HG03108 (cell line): Measurements from ENCODE around the gene TNP2.

ENCODE experiments used
- ATAC-seq: cut with Tn5 transposase; IDR thresholded peaks from one replicate; pipeline ENCODE4 v1.9.1; 2021; ENCODE audit warnings: moderate library complexity; ENCODE audit not compliant: unreplicated experiment

The TNP2 gene

DNA sequence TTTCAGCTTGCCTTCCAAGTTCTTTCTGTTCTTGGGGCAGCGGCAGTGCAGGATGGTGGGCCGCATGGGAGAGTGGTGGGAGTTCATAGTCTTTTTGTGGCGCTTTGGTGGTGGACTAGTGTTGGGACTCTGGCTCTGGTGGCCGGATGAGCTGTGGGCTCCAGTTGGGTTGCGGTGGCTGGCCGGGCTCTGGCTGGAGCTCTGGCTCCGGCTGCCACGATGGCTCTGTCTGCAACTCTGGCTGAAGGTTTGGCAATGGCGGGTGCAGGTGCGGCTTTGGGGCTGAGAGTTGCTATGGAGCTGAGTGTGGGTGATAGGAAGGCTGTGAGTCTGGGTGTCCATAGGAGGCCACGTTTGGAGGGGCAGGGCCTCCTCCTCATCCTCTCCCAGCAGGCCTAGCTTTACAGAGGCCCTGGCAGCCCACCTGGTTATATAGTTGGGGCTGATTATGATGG lies at the start of gene TNP2:
TNP2 (minus strand) TSS at position 405 of the 455 bp plus-strand sequence; CDS start at position 342, 63 bp downstream.
- ATAC-seq = no peak

DNA sequence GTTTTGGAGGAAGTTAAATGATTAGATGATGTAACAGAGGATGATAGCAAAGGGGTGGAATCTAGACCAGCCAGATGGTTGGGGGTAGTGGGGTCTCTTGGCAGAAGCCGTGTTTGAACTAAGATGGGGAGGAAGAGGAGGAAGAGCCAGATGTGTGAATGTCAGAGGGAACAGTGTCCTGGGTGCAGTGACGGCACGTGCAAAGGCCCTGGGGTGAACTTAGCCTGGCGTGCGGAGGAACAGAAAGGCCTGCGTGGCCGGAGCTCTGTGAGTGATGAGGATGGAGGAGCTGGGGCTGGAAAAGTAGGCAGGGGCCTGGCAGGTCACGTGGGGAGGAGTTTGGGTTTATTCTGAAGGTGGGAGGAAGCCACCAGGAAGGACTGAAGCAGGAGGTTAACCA lies 49.7 kb upstream of the TNP2 start:
- ATAC-seq = no peak

DNA sequence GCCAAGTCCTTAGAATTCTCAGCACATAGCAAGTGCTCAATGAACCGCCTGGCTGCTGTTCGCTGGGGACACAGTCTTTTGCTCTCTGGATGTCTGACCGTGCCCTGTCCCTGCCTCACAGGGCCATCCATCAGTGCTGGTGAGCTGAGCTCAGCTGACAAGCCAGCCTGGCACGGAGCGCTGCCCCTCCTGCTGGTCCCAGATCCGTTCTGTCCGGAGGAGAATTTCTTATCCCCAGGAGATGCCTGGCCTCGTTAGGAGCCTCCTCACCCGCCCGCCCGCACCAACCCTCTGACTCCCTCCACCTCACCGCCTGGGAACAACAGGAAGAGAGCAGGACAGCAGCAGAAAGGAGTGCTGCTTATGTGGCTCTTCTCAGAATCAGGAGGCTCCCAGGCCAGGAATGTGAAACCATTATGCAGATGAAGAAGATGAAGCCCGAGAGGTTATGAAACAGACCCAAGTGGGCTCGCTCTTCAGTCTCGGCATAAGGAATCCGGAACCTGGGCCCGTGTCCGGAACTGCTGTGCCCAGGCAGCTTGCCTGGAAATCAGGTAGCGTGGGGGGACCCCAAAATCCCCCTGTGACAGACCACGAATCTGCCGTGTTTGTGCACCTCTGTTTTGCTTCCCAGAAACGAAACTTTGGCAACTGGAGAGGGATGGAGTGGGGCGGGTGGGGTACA lies 47.3 kb upstream of the TNP2 start:
- no peak for ATAC-seq

DNA sequence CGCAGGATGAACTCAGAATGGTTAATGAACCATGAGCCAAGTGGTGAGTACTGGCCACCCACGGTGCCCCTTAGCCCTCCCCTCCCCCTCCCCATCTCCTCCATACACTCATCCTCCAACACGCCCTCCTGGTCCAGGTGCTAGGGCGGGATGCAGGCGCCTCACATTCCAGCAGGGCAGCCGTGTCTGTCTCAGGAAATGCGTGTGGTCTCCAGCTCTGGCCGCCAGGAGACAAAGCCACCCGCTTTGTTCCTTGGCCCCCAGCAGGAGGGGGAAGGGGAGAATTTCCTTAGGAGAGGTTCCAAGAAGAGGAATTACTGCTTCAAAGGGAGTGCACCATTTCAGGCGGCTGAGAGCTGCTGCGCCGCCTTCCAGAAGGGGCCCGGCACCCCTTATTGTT lies 46.4 kb upstream of the TNP2 start:
- no peak for ATAC-seq

DNA sequence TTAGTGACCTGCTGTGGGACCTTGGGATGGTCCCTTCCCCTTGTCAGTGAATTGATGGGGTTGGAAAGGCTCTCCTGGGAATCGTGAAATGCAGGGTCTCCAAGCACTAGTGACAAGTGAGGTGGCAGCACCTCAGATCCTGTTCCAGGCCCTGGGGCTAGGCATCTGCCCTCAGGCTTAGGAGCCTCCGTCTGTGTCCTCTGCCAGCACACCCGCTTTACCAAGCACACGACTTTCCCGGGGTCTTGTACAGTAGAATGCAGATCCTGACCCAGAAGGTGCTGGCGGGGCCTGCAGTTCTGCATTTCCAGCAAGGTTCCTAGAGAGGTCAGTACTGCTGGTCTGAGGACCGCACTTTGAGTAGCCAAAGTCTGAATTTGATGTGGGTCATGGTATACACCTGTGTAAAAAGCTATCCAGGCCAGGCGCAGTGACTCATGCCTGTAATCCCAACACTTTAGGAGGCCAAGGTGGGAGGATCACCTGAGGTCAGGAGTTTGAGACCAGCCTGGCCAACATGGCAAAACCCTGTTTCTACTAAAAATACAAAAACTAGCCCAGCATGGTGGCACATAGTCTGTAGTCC lies 45.3 kb upstream of the TNP2 start:
- ATAC-seq = no peak

DNA sequence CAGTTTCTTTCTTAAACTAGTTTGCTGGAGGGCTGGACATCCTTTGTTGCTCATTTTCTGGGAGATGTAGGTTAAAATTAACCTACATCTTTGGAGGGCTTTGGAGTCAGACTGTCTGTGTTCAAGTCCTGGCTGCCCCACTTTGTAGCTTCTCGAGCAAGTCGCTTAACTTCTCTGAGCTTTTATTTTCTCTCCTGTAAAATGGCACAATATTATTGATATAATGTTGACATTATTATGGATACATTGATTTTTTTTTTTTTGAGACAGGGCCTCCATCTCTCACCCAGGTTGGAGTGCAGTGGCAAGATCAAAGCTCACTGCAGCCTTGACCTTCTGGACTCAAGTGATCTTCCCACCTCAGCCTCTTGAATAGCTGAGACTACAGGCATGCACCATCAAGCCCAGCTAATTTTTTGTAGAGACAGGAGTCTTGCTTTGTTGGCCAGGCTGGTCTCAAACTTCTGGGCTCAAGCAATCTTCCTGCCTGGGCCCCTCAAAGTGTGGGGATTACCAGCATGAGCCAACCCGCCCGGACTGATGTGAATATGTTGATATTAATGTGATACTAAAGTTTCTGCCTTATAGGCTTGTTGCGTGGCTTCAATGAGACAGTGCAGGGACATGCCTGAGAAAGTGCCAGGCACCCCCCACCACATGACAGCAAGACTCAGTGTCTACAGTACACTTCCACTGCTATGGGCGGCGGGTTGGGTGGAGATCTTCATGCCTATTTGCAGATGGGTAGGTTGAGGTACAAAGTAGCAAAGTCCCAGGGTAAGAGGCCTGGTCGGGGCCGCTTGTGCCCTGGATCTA lies 44.6 kb upstream of the TNP2 start:
- no peak for ATAC-seq

DNA sequence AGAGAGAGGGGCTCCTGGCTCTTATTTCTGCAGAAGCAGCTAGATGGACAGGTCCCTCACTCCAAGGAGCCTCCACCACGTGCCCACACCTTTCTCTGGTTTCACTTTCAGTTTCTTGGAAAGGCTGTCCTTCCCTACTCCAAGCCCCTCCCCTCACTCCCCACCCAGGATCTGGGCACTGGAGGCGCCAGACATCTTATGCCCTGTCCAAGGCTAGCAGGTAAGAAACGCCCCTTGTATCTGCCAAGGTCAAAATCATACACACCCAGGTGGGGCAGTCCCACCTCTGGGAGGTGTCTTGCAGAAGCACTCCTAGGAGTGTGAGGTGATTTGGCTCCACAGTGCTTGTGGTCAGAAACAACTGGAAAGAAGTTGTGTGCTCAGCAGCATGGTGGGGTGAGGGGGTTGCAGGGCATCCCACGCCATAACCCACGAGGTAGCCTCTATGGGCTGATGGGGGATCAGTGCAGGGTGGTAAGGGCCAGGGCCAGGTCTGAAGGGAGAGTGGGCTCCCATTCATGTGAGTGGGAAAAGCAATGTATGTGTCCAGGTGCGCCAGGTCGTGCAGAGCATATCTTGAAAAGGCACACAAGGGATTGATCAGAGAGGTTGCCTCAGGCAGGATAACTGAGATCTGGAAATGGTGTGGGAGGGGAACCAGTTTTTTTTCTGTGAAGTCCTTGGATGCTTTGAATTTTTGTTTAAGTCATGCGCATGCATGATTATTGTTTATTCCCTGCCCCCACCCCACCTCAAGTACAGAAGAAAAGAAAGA lies 43.8 kb upstream of the TNP2 start:
- ATAC-seq = no peak

DNA sequence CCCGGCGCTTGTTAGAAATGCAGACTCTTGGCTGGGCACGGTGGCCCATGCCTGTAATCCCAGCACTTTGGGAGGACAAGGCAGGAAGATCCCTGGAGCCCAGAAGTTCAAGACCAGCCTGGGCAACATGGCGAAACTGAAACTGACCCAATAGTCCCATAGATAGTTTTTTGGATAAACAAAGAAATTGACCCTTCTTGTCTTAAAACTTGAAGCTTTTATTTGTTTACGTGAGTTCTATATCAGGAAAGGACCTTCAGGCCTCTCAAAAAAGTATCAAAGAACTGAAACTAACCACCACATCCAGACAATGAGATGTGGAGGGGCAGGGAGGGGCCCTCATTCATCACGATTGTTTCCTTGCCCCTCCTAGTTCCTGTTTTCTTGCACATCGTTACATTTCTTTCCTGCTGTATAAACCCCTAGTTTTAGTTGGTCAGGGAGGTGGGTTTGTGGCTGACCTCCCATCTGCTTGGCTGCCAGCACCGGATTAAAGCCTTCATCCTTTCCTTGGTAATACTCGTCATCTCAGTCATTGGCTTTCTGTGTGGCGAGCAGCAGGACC lies 42.0 kb upstream of the TNP2 start:
- peak; percentile 31 for ATAC-seq

DNA sequence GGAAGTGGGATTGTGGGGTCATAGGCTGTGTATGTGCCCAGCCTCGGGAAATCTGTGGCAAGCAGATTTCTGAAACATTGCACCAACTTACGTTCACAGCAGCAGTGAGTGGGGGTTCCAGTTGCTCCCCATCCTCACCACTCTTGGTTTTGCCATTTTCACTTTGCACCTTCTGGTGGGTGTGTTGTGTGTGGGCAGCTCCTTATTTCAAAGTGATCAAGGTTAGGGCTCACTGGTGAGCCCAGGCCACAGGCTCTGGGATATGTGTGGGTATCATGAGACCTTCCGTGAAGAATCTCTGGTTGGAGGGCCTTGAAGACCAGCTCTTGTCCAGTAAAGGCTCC lies 41.5 kb upstream of the TNP2 start:
- no peak for ATAC-seq

DNA sequence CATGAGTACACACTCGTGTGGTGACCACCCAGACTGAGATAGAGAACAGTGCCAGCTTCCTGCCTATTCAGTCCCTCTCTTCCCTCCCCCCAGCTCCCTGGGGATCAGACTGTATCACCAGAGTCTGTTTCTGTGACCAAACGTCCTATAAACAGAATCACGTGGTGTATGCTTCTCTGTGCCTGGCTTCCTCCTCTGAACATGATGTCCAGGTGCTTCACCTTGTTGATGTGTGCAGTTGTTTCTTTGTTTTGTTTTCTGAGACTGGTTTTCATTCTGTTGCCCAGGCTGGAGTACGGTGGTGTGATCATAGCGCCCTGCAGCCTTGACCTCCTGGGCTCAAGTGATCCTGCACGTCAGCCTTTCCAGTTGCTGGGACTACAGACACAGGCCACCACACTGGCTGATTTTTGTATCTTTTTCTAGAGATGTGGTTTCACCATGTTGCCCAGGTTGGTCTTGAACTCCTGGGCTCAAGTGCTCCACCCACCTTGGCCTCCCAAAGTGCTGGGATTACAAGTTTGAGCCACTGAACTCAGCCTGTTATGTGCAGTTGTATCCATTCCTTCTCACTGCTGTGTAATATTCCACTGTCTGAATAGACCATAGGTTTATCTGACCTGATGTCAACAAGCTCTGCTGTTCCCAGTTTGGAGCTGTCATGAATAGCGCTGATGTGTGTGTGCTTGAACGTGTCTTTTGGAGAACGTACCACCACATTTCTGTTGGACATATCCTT lies 40.9 kb upstream of the TNP2 start:
- ATAC-seq = peak; percentile 34

DNA sequence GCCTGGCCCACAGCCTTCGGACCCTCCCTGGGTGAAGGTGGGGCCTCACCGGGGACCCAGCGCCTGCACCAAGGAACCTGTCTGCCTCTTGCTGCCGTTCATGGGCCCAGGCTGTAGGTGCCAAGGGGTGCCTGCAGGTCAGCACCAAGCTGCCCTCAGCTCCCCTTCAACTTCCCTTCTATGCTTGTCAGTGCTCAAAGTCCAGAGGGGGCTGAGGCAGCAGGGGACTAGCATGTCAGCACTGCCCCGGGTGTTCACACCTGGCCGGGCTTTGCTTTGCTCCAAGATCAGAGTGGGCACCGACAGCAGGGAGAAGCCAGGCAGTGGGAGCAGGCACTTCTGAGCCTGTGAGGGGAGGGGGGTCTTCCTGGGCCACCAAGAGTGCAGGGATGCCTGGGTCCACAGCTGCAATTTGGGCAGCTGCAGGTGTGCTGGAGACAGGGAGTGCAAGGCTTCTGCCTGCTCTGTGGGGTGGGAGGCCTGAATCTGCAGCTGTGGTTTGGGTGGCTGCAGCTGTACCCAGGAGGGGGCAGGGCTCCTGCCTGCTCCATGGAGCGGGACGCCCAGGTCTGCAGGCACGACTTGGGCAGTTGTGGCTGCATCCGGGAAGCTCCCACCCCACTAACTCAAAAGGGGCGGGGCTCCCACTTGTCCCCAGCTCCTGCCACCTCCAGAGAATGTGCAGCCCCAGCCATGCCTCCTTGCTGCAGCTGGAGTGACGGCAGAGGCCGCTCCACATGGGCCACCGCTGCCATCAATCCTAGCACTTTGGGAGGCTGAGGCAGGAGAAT lies 39.6 kb upstream of the TNP2 start:
- peak; percentile 28 for ATAC-seq

DNA sequence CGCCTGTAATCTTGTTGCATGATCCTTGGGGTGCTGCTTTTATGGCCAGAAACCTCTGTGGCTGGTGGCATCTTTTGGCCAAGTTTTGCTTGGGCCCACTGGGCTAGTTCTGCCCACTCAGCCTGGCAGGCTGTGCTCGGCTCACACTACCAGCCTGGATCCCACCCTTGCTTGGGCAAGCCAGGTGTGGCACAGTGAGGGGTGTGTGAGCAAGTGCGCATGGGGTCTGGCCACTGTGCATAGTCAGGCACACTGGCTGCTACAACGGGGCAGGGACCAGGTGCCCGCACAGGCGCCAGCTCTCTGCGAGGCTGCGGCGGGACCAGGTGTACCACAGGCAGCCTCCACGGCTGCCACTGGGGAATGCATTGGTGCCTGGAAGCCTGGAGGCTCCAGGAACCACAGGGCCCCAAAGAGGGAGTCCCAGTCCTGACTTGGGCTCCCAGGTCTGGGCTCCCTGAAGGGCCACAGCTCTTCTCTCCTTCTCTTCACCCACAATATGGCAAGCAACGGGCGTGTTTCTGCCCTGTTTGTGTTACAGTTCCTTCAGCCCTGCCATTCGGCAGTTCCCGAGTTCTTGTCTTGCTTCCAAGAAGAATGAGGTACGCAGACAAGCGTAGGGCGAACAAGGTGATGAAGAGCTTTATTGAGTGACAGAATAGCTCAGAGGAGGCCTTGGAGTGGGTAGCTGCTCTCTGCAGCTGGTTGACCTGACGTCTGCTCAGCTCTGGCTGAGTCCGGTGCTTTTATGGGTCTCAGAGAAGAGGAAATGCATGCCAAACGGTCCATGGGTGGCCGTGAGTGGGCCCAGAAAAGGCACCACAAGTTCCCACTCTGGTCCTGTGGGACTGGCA lies 38.7 kb upstream of the TNP2 start:
- ATAC-seq = no peak

DNA sequence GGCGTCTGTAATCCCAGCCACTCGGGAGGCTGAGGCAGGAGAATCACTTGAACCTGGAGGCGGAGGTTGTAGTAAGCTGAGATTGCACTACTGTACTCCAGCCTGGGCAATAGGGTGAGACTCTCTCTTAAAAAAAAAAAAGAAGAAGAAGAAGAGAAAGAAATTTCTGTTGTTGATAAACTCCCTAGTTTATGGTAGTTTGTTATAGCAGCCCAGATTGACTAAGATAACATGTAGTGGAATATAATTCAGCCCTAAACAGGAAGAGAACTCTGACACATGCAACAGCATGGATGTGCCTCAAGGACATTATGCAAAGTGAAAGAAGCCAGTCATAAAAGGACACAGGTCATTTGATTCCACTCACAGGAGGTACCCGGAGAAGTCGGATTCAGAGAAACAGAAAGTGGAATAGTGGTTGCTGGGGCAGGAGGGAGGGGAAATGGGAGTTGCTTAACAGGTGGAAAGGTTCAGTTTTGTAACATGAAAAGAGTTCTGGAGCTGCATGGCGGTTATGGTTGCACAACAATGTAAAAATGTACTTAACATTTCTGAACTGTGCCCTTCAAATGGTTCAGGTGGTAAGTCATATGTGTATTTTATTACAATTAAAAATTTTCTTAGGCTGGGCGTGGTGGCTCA lies 38.0 kb upstream of the TNP2 start:
- ATAC-seq = no peak

DNA sequence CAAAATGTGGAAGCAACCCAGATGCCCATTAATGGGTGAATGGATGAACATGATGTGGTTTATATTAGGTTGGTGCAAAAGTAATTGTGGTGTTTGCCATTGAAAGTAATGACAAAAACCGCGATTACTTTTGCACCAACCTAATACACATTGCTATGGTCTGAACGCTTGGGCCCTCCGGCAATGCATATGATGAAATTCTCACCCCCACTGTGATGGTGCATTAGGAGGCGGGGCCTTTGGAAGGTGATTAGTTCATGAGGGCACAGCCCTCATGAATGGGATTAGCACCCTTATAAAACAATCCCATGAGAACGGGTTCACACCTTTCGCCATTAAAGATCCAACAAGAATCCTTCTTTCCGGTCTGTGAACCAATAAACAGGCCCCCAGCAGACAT lies 37.3 kb upstream of the TNP2 start:
- ATAC-seq = no peak

DNA sequence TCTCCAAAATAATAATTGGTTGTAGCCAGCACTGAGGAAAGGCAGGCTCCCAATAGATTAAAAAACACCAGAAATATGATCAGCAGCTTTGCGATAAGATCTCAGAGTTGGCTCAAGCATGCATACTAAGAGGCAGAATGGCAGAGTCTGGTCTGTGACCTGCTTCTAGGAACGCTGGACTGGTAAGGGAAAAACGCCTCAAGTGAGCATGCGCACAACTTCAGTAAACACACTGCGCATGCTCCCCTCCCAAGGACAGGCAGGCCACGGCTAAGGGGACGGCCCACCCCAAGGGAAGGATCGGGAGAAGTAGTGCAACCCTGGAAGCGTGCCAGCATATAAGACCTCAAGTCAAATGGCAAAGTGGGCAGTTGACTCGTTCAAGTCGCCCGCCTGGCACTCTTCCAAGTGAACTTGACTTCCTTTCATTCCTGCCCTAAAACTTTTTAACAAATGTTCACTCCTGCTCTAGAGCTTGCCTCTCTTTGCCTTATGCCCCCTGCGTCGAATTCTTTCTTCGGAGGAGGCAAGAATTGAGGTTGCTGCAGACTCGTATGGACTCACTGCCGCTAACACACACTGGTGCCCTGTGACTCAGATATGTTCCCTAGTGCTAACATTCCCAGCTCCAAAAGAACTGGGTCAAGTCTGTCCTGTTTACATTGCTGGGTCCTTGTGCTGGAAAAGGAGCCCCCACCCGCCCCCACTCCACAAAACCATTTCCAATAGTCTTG lies 34.4 kb upstream of the TNP2 start:
- ATAC-seq = no peak

DNA sequence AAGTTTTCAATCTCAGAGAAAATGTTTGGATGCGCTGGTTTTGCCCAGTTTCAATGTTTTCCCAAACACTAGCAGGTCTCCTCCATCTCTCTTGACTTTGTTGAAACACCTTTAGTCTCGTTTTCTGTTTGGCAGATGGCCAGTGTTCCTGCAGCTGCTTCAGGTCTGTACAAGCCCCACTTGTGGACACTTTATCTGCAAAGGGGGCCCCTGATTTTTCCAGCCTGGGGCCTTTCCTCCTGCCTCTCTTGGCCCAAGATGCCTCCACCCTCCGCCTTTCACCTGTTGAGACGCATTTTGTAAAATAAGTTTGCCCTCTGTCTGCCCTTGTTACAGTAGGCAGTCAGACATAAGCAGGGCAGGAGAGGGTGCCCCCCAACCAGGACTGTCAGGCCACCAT lies 33.9 kb upstream of the TNP2 start:
- ATAC-seq = no peak
